Tibial nerve (tissue), 4 donors: ENCODE data around the gene CUX1.

Experiments
- EP300 ChIP-seq, 2 donors: sonication (generic); formaldehyde crosslinking; IDR thresholded peaks; one replicate each; pipeline ENCODE4 v1.6.1; 2017; ENCODE audit warnings: antibody characterized with exemption in 2 of 2, mild to moderate bottlenecking in 1 of 2
- TF ChIP-seq, protein P1 (sequence below), 5 experiments: fragments of 200-600 bp in 3 of 5; fragments of 450-650 bp in 2 of 5; sonication (generic) in 3 of 5; IDR thresholded peaks; one replicate each; pipeline ENCODE4 v1.5.1; 2016 to 2019; ENCODE audit warnings: antibody characterized with exemption in 5 of 5, mild to moderate bottlenecking in 3 of 5, moderate library complexity in 2 of 5

DNA sequence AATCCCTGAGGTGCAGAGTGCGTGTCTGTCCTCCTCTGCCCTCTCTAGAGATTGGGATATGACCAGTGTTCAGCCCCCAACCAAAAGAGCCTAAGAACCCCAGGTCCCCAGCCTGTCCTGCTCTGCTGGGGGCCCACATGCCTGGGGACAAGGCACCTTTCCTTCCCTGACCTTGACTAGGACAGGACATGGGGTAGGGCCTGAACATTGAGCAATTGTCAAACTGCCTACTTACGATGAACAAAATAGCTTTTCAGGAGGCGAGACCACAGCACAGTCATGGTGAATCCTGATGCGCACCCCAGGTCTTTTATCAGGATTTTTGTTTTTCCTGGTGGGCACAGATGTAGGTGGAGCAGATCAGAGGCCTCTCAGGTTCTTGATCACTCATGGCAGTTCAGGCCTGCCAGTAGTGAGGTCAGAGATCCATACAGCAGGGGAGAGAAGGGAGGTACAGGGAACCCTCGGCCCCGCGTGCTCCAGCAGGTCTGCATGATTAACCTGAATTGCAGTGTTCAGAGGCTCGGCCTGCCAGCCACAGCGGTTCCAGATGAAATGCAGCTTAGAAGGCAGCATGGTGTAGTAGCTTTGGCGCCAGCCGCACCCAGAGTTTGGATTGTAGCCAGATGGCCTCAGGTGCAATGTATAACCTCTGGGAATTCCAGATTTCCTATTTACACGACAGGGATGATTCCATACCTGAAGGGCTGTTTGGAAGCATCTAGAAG, 191.3 kb downstream of the CUX1 start:
- TF ChIP-seq, protein P1, sequence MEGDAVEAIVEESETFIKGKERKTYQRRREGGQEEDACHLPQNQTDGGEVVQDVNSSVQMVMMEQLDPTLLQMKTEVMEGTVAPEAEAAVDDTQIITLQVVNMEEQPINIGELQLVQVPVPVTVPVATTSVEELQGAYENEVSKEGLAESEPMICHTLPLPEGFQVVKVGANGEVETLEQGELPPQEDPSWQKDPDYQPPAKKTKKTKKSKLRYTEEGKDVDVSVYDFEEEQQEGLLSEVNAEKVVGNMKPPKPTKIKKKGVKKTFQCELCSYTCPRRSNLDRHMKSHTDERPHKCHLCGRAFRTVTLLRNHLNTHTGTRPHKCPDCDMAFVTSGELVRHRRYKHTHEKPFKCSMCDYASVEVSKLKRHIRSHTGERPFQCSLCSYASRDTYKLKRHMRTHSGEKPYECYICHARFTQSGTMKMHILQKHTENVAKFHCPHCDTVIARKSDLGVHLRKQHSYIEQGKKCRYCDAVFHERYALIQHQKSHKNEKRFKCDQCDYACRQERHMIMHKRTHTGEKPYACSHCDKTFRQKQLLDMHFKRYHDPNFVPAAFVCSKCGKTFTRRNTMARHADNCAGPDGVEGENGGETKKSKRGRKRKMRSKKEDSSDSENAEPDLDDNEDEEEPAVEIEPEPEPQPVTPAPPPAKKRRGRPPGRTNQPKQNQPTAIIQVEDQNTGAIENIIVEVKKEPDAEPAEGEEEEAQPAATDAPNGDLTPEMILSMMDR (IDR thresholded peaks at IDR 0.05) = no peak
- no peak for TF ChIP-seq EP300 (IDR thresholded peaks at IDR 0.05)
